Measurements from ENCODE around the gene ZFYVE21. TPM values are rescaled to one million over a fixed set of nuclear protein-coding genes. Genes with fewer than 3 reads are reported as not detected.

The ZFYVE21 gene
- 22.1 and 33.2 TPM in 2 replicates for total RNA-seq (2014; rRNA removed; shearing (Covaris generic))
- 51.7 and 55.1 TPM in 2 replicates for polyA plus RNA-seq (2015; cell fraction: cytosol; rRNA removed)
- 46.8 and 51.6 TPM in 2 replicates for polyA plus RNA-seq (2015; cell fraction: nucleus; rRNA removed)

DNA sequence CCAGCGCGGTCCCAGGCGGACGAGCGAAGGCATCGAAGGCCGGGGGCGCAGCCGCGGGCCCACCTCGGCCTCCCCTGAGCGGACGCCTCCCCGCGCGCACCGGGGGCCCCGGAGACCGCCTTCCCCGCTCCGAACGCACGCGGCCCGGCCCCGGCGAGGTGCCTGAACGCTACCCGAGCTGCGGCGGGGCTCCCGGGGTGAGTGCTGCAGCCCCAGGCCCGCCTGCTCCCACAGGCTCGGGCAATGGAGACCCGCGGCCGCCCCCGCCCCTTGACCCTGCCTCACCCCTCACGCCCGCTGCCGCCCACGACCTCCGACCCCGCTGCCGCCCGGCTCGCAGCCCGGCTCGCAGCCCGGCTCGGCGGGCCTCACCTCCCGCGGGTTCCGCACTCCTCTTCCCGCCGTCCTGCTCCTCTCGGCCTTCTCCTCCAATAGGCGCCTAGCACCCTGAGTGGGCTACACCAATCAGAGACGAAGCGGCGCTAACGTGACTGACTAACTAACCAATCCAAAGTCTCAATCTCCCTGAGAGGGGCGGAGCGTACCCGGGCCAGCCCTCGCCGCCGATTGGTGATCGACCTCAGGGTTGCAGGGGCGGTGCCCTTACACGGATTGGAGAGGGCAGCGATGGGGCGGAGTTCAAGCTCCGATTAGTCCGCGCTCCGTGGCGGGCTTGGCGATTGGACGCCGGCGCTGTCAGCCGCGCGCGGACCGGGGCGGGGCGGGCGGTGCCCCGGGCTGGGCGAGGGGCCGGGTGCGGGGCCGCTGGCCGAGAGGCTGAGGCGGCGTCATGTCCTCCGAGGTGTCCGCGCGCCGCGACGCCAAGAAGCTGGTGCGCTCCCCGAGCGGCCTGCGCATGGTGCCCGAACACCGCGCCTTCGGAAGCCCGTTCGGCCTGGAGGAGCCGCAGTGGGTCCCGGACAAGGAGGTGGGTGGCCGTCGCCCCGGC is at the start of gene ZFYVE21, which contains the start of gene XRCC3:
Gene ZFYVE21, plus strand, starts transcription at position 759 of the 949 bp plus-strand sequence. Its CDS starts 32 bp downstream, at position 791.
Gene XRCC3, minus strand, starts transcription at position 400 of the 949 bp plus-strand sequence. CDS start 4,364 bp downstream, outside the sequence.
- in situ Hi-C loops (cut with HindIII; ENCODE audit: low pct_unique_long_range_greater_than_20kb, low sequenced_read_pairs) = no loop called here
- DNase-seq (ENCODE audit: low read depth, low spot score) = peak; percentile 99

DNA sequence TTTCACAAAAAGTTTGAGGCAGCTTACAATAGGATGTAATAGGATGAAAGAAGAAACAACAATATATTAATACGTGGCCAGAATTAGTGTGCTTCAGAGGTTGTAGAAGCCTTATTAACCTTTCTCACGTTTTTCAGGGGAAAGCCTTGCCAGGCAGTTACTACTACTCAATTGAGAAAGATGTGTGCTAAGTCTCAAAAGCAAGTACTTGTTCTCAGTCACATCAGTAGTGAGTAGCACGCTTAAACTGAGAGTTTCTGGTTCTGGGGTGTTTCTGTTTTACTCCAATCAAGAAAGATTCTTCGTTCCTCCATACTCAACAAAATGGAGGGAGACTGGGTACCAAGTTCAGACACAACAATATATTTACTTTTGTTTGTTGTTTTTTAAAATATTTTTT is 47.9 kb upstream of the ZFYVE21 start:
- in situ Hi-C loops (cut with HindIII; ENCODE audit: low pct_unique_long_range_greater_than_20kb, low sequenced_read_pairs) = no loop called here
- DNase-seq (ENCODE audit: low read depth, low spot score) = no peak

DNA sequence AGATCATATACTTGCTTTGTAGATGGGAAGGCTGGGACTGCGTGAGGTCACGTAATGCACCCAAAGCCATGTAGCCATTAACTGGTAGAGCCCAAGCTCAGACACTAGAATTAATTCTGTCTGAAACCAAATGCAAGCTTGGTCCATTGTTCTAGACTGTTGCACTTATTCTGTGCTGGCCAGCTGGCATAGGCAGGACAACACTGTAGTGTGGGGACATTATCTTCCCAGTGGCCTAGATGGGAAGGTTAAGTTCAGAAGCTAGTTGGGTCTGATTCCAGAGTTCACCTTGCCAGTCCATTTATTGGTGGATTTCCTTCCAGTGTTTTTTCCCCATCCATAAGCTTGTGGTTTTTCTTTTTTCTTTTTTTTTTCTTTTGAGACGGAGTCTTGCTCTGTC is 47.5 kb upstream of the ZFYVE21 start:
- no peak for DNase-seq (ENCODE audit: low read depth, low spot score)
- in situ Hi-C loops (cut with HindIII; ENCODE audit: low pct_unique_long_range_greater_than_20kb, low sequenced_read_pairs) = no loop called here

DNA sequence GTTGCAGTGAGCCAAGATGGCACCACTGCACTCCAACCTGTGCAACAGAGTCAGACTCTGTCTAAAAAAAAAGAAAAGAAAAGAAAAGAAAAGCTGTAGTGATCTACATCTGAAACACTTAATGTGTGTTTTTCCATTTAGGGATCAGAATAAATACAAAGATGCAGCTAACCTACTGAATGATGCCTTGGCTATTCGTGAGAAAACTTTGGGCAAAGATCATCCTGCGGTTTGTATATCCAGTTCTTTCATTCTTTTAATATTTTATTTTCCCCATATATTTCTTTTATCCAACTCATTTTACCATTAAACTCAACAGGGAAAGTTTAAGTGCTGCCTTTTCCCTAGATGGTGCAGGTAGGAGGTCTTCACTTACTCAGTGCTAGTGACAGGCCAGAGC is 46.2 kb upstream of the ZFYVE21 start:
- DNase-seq (ENCODE audit: low read depth, low spot score) = no peak

DNA sequence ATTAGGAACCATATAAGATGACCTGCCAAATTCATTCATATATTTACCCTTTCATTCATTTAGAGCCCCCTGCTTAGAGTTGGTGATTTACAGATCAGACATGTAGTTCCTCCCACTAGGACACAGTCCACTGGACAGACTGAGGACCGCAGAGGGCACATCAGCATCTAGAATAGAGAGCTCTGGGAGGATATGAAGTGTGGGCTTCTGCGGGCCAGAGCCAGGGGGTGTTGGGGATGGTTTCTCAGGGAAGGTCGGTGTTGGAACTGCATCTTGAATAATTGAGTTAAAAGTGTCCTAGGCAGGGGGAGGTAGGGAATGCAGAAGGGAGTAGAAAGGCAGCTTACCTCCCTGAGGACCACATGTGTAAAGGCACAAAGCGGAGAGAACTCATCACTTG is 43.7 kb upstream of the ZFYVE21 start:
- DNase-seq (ENCODE audit: low read depth, low spot score) = no peak
- in situ Hi-C loops (cut with HindIII; ENCODE audit: low pct_unique_long_range_greater_than_20kb, low sequenced_read_pairs) = no loop called here

More for the DNA sequence above, 46.2 kb upstream of the ZFYVE21 start:
- in situ Hi-C loops (cut with HindIII; ENCODE audit: low pct_unique_long_range_greater_than_20kb, low sequenced_read_pairs) = no loop called here

DNA sequence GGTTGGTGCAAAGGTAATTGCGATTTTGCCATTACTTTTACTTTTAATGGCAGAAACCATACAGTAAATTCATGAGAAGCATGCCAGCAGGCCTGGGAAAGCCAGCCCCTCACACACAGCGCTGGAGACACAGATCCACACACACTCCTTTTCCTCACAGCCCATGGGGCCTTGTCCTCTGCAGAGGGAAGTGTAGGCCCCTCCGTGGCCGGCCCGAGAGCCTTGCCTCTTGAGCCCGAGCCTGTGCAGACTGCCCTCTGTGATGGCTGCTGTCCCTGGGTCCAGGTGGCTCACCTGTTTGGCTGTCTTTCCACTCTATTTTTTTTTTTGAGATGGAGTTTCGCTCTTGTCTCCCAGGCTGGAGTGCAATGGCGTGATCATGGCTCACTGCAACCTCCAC is 39.7 kb upstream of the ZFYVE21 start:
- no peak for DNase-seq (ENCODE audit: low read depth, low spot score)
- in situ Hi-C loops (cut with HindIII; ENCODE audit: low pct_unique_long_range_greater_than_20kb, low sequenced_read_pairs) = no loop called here

DNA sequence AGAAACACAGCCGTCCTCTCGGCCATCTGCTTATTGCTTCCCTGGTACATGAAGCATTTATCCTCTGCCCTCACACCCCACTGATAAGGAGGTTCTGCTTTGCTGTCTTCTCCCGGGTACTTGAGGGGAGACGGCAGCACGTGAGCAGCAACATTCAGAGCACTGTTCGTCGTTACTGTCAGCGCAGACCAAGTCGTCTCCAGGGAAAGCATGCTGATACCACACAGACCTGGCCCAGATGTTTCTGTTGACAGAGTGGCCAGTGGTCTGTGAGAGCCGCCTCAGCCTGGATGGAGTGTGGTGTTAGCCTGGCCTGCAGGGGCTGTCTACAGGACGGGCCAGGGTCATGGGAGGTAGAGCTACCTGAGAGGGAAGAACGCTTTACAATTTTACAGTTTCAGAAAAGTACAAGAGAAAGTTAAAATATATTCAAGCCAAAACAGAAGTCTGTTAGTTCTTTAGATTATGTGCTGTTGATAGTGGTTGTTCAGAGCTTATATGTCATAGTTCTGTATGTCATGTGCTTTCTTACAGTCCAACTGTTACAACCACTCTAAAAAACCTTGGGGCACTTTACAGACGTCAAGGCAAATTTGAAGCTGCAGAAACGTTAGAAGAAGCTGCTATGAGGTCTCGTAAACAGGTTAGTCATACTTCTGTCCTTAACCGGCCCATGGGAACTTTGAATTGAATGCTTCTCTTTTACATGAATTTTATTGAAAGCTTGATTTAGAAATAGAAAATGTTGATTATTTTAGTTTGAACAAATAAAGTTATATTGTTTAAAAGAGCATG is 38.5 kb upstream of the ZFYVE21 start:
- in situ Hi-C loops (cut with HindIII; ENCODE audit: low pct_unique_long_range_greater_than_20kb, low sequenced_read_pairs) = no loop called here

DNA sequence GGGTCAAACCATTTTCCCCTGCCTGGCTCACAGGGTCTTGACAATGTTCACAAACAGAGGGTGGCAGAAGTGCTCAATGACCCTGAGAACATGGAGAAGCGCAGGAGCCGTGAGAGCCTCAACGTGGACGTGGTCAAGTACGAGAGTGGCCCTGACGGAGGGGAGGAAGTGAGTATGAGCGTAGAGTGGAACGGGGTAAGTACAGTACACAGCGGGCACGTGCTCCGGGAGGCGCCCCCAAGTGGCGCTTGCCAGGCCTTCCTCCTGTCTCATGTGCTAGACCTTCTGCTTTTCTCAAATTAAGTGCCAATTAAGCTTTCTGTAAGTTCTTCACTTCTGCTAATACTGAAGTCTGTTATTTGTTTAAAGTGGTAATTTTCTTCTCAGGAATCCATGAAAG is 36.3 kb upstream of the ZFYVE21 start:
- in situ Hi-C loops (cut with HindIII; ENCODE audit: low pct_unique_long_range_greater_than_20kb, low sequenced_read_pairs) = no loop called here
- peak; percentile 67 for DNase-seq (ENCODE audit: low read depth, low spot score)

More for the DNA sequence above, 38.5 kb upstream of the ZFYVE21 start:
- peak; percentile 52 for DNase-seq (ENCODE audit: low read depth, low spot score)

DNA sequence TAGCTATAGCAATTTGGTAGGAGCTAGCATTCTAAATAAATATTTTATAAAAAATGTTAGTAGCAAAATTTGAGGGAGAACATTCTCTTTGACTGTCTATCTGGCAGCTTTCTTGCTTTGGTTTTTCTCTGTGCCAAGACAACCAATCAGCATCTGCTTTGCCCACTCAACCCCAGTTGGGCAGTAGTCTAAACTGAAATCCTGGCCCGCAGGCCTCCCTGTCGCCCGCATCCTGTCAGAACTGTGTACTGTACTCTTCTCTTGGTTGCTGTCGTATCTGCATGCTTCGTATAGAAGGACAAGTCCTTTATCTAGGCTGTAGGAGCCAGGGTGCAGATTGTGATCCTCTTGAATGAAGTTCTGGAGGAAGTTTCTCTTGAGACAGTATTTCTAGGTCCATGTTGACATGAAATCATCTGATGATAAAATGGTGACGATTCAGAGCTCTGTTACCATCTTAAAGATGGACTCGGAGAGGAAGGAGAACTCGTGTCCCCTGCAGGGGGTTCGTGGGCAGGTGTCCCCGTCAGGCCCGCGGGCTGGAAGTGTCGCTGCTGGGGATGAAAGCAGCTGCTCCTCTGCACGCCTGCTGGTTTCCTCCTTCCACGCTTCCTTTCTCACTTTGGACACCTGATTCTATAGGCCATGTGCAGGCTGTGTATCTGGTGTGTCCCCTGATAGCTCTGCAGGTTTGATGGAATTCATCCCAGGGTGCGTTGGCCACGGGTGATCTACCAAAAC is 34.9 kb upstream of the ZFYVE21 start:
- in situ Hi-C loops (cut with HindIII; ENCODE audit: low pct_unique_long_range_greater_than_20kb, low sequenced_read_pairs) = no loop called here
- no peak for DNase-seq (ENCODE audit: low read depth, low spot score)

DNA sequence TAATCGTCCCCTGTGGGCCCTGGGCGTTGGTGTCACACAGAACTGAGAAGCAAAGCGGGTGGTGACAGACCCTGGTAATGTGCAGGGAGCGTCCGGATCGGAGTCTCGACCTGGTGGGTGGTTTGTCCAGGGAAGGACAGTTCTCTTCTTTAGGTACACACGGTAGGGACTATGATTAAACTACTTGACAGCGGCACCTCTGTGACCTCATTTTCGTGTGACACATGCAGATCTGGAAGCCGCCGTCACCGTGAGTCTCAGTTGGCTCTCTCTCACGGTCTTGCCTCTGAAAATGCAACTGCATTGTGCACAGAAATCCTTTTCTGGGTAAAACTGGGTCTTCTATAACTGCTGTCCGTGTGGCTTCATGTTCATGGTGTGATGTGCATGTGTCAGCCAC is 32.5 kb upstream of the ZFYVE21 start:
- in situ Hi-C loops (cut with HindIII; ENCODE audit: low pct_unique_long_range_greater_than_20kb, low sequenced_read_pairs) = no loop called here
- no peak for DNase-seq (ENCODE audit: low read depth, low spot score)

DNA sequence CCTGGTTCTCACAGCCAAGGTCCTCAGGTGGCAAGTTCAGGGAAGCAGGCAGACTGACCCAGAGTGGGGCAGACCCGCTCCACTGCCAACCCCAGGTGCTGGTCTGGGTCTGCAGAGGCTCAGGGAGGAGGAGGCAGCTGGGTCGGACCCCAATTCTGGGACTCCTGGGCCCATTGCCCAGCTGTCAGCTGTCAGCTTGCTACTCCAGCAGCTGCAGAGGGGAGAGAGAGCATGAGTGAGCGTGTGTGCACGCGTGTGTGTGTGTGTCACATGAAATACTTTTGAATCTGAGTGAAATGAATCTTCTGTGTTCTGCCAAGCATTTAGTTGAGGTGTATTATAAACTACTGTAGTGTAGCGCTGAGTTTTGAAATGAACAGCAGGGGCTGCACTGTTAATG is 31.1 kb upstream of the ZFYVE21 start:
- in situ Hi-C loops (cut with HindIII; ENCODE audit: low pct_unique_long_range_greater_than_20kb, low sequenced_read_pairs) = no loop called here

DNA sequence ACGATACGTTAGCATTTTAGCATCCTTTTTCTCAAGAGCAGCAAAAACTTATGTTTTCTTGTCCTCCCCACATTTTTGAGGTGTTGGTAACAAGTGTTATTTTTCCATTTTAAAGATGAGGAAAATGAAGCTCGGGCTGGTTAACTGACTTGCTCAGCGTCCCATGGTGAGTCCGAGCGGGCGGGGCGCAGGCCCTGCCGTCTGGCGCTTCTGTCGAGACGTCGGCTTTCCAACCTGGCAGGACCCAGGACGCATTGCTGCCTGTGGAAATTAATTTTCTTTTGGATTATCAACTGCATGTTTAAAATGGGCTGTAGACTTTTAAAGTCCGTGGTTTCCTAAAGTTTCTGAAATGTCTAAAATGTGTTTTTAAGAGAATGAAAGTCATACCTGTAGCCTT is 30.7 kb upstream of the ZFYVE21 start:
- DNase-seq (ENCODE audit: low read depth, low spot score) = no peak
- in situ Hi-C loops (cut with HindIII; ENCODE audit: low pct_unique_long_range_greater_than_20kb, low sequenced_read_pairs) = no loop called here

More for the DNA sequence above, 31.1 kb upstream of the ZFYVE21 start:
- no peak for DNase-seq (ENCODE audit: low read depth, low spot score)

DNA sequence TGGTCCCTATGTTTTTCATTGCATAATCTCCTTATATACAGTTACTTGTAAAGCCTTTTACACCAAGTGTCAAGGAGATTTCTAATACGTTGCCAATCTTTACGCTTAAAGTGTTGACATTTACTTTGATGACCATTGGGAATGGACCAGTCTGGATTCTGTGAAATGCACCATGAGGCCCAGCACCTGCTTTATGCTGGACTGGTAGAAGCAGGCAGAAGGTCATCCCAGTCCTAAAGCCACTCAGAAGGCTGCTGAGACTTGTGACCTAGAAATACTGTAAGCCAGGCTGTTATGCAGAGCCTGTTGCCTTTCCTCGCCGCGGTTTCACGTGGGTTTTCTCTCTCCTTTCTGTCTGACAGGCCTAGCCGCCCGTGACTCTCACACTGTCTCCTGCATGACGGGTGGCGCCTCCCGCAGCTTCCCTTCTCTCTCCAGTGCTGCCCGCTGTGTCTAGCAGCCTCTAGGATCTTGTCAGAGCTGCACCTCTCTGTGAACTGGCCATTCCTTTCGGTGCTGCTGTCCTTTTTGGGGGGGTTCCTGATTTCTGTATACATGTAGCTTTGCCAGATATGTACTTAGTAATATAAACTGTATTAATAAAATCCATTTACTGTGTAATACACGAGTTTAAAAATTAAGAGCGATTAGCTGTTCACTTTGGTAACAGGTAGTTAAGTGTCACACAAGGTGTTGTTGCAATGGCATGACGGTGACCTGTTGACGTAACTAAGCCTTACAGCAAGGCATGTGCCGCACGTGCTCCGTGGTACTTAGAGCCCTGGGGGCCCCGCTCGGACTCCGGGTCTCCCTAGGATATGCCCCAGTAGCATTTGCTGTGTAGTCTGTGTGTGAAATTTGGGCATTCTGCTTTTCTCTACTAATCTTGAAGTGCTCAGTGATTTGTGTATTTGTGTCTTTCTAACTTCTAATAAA is 30.1 kb upstream of the ZFYVE21 start:
- in situ Hi-C loops (cut with HindIII; ENCODE audit: low pct_unique_long_range_greater_than_20kb, low sequenced_read_pairs) = no loop called here
- no peak for DNase-seq (ENCODE audit: low read depth, low spot score)

DNA sequence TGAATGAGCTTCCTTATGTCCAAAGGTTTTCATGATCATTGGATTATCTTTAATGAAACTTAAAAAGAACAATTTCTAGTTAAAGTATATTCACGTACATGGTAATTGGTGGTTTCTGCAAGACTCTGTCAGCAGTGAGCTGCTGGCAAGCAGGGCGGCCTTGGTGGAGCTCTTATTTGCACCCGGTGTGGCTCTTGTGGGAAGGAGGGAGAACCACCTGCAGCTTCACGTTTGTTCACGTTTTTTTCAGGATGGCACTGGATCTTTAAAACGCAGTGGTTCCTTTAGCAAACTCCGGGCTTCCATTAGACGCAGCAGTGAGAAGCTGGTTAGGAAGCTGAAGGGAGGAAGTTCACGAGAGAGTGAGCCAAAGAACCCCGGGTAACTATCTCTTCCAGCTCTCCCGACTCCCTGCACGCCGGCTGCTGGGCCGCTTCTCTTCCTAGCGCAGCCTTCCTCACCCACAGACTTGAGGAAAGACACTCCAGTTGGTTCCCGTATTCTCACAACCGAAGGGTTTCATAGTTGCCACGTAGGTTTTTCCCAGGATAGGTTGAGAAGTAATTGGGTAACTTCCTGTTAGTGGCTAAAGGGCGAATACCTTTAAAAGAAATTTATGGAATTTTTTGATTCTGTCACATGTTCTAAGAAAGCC is 28.7 kb upstream of the ZFYVE21 start:
- in situ Hi-C loops (cut with HindIII; ENCODE audit: low pct_unique_long_range_greater_than_20kb, low sequenced_read_pairs) = no loop called here
- DNase-seq (ENCODE audit: low read depth, low spot score) = no peak

DNA sequence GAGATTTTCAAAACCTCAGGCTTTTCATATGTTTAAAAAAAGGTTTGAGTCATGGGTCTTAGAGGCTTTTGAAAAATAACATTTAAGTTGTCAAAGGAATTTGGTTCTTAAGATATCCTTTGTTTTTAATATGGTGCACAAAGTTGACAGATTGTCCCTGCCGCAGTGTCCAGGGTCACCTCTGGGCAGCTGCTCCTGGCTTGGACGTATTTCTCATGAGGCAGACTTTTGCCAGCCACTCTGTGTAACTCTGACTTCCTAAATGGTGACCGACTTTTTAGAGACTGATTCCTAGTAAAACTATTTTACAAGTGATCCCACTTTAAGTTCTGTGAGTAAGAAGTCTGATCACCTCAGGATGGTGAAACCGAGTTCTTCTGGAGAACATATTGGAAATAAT is 27.9 kb upstream of the ZFYVE21 start:
- in situ Hi-C loops (cut with HindIII; ENCODE audit: low pct_unique_long_range_greater_than_20kb, low sequenced_read_pairs) = no loop called here
- DNase-seq (ENCODE audit: low read depth, low spot score) = no peak

DNA sequence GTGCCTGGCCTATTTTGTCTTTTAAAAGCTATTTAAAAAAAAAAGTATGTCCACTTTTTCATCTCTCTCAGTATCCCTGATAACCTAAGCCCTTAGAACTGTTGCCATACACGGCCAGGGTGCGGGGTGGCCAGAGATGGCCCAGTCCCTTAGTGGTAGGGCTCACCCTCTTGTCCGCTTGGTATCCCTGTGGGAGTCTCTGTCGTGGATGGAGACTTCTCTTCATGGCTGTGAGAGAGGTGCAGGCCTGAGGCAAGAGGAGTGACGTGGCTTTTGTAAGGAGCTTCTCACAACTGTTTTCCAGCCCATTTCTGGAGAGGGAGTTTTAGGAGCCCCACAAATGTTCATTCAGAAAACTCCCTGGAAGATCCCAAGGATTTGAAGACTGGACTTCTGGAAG is 27.2 kb upstream of the ZFYVE21 start:
- in situ Hi-C loops (cut with HindIII; ENCODE audit: low pct_unique_long_range_greater_than_20kb, low sequenced_read_pairs) = no loop called here
- DNase-seq (ENCODE audit: low read depth, low spot score) = no peak
